Measurements from ENCODE around the gene CAPN3. TPM values are rescaled to one million over a fixed set of nuclear protein-coding genes. Genes with fewer than 3 reads are reported as not detected.
A peak's percentile ranks its signal among the peaks of the same experiment; 100 is the strongest.

Gene CAPN3
- total and polyA plus RNA-seq, 7 experiments from 2014 or later = 0.48 to 26.1 (median 15.5) TPM; not detected in 1

- peaks cover 0 to 4% (median 0%) of the 10 kb centered on the region in 7 donors for H3K4me1 Mint-ChIP-seq
- Histone ChIP-seq H3K4me1 (ENCODE audit: control insufficient read depth in 2 of 2, insufficient read depth in 2 of 2, low read length in 2 of 2) (no peaks in the 10 kb centered on the region), H3K9me3 (ENCODE audit: control insufficient read depth in 2 of 3, low read length in 3 of 3) (no peaks in the 10 kb centered on the region), H3K27ac (ENCODE audit: low read depth, low read length) (no peak overlapping the region), H3K36me3 (ENCODE audit: control insufficient read depth in 2 of 3, insufficient read depth in 3 of 3, low read length in 3 of 3) (peaks cover 0 to 4% (median 0%) of the 10 kb centered on the region in 3 experiments), H3K27me3 (ENCODE audit: control insufficient read depth in 2 of 2, insufficient read depth in 2 of 2, low read length in 2 of 2) (no peaks in the 10 kb centered on the region), H3K4me3 (ENCODE audit: low read length) (no peak overlapping the region)
- intact Hi-C loops (cut with micrococcal nuclease) = no loop called here
- ATAC-seq (peak; percentile 57), DNase-seq (no peak)
- CTCF ChIA-PET = no interaction called here
- H3K36me3 Mint-ChIP-seq = peaks cover 0 to 26% (median 8%) of the 10 kb centered on the region in 5 donors
- H3K27ac Mint-ChIP-seq = no peak overlapping the region
- H3K9me3 Mint-ChIP-seq = no peaks in the 10 kb centered on the region
- H3K4me3 Mint-ChIP-seq = no peak overlapping the region
- POLR2A ChIA-PET = interaction anchor here (0.6 kb wide), 1 partner anchor 68 kb away, joined by 3 read pairs; no protein-coding TSS in a partner anchor
- H3K27me3 Mint-ChIP-seq = no peaks in the 10 kb centered on the region
Measured at GRCh38 chr15:42385206-42385979, 26.1 kb downstream of the CAPN3 start.

- H3K27ac Mint-ChIP-seq = no peak overlapping the region
- POLR2A ChIA-PET = no interaction called here
Measured at GRCh38 chr15:42385980-42386700, 26.8 kb downstream of the CAPN3 start.

GRCh38 chr15:42387603-42388002, 28.3 kb downstream of the CAPN3 start:
- ATAC-seq (no peak), DNase-seq (no peak)
- CTCF ChIA-PET = no interaction called here
- no peaks in the 10 kb centered on the region for H3K9me3 Mint-ChIP-seq
- no peaks in the 10 kb centered on the region for H3K27me3 ChIP-seq (ENCODE audit: control insufficient read depth in 2 of 2, insufficient read depth in 2 of 2, low read length in 2 of 2)
- H3K4me3 ChIP-seq (ENCODE audit: low read length) = no peak overlapping the region
- no peak overlapping the region for H3K27ac Mint-ChIP-seq
- intact Hi-C loops (cut with micrococcal nuclease) = no loop called here
- POLR2A ChIA-PET = no interaction called here
- peaks cover 0 to 4% (median 0%) of the 10 kb centered on the region in 7 donors for H3K4me1 Mint-ChIP-seq
- H3K27me3 Mint-ChIP-seq = no peaks in the 10 kb centered on the region
- no peaks in the 10 kb centered on the region for H3K9me3 ChIP-seq (ENCODE audit: control insufficient read depth in 2 of 3, low read length in 3 of 3)
- H3K27ac ChIP-seq (ENCODE audit: low read depth, low read length) = no peak overlapping the region
- peaks cover 0 to 24% (median 8%) of the 10 kb centered on the region in 5 donors for H3K36me3 Mint-ChIP-seq
- H3K36me3 ChIP-seq (ENCODE audit: control insufficient read depth in 2 of 3, insufficient read depth in 3 of 3, low read length in 3 of 3) = peaks cover 0 to 4% (median 0%) of the 10 kb centered on the region in 3 experiments
- H3K4me3 Mint-ChIP-seq = no peak overlapping the region
- H3K4me1 ChIP-seq (ENCODE audit: control insufficient read depth in 2 of 2, insufficient read depth in 2 of 2, low read length in 2 of 2) = no peaks in the 10 kb centered on the region

More at GRCh38 chr15:42385980-42386700, 26.8 kb downstream of the CAPN3 start:
- CTCF ChIA-PET = no interaction called here
- H3K27ac ChIP-seq (ENCODE audit: low read depth, low read length) = no peak overlapping the region
- Mint-ChIP-seq H3K9me3 (no peaks in the 10 kb centered on the region), H3K27me3 (no peaks in the 10 kb centered on the region), H3K36me3 (peaks cover 0 to 26% (median 8%) of the 10 kb centered on the region in 5 donors), H3K4me1 (peaks cover 0 to 4% (median 0%) of the 10 kb centered on the region in 7 donors), H3K4me3 (no peak overlapping the region)
- intact Hi-C loops (cut with micrococcal nuclease) = no loop called here
- DNase-seq (no peak), ATAC-seq (no peak)
- H3K27me3 ChIP-seq (ENCODE audit: control insufficient read depth in 2 of 2, insufficient read depth in 2 of 2, low read length in 2 of 2) = no peaks in the 10 kb centered on the region
- H3K9me3 ChIP-seq (ENCODE audit: control insufficient read depth in 2 of 3, low read length in 3 of 3) = no peaks in the 10 kb centered on the region
- H3K4me3 ChIP-seq (ENCODE audit: low read length) = no peak overlapping the region
- no peaks in the 10 kb centered on the region for H3K4me1 ChIP-seq (ENCODE audit: control insufficient read depth in 2 of 2, insufficient read depth in 2 of 2, low read length in 2 of 2)
- peaks cover 0 to 4% (median 0%) of the 10 kb centered on the region in 3 experiments for H3K36me3 ChIP-seq (ENCODE audit: control insufficient read depth in 2 of 3, insufficient read depth in 3 of 3, low read length in 3 of 3)

GRCh38 chr15:42392309-42393024, 33.2 kb downstream of the CAPN3 start:
- Histone ChIP-seq H3K4me1 (ENCODE audit: control insufficient read depth in 2 of 2, insufficient read depth in 2 of 2, low read length in 2 of 2) (no peaks in the 10 kb centered on the region), H3K4me3 (ENCODE audit: low read length) (no peak overlapping the region), H3K9me3 (ENCODE audit: control insufficient read depth in 2 of 3, low read length in 3 of 3) (no peaks in the 10 kb centered on the region), H3K27me3 (ENCODE audit: control insufficient read depth in 2 of 2, insufficient read depth in 2 of 2, low read length in 2 of 2) (no peaks in the 10 kb centered on the region), H3K27ac (ENCODE audit: low read depth, low read length) (no peak overlapping the region), H3K36me3 (ENCODE audit: control insufficient read depth in 2 of 3, insufficient read depth in 3 of 3, low read length in 3 of 3) (no peaks in the 10 kb centered on the region)
- peaks cover 0 to 4% (median 0%) of the 10 kb centered on the region in 7 donors for H3K4me1 Mint-ChIP-seq
- H3K9me3 Mint-ChIP-seq = no peaks in the 10 kb centered on the region
- intact Hi-C loops (cut with micrococcal nuclease) = no loop called here
- no peaks in the 10 kb centered on the region for H3K27me3 Mint-ChIP-seq
- DNase-seq (no peak), ATAC-seq (no peak)
- no peak overlapping the region for H3K4me3 Mint-ChIP-seq
- no peak overlapping the region for H3K27ac Mint-ChIP-seq
- ChIA-PET POLR2A (no interaction called here), CTCF (no interaction called here)
- H3K36me3 Mint-ChIP-seq = peaks cover 0 to 9% (median 0%) of the 10 kb centered on the region in 5 donors

DNA sequence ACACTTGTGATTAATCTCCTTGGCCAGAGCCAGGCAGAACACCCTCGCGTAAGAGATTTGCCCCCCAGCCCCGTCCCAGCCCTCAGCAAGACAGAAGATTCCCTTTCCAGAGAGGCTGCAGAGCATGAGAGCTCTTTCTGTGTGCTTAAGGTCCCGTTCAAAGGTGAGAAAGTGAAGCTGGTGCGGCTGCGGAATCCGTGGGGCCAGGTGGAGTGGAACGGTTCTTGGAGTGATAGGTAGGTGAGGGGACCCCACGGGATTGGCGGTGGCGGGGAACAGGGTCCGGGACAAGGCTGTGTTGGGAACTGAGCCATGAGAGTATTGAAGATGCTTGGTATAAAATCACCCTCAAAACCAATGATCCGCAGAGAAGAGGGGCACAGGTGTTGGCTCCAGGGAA, 34.8 kb downstream of the CAPN3 start:
- no peak overlapping the region for H3K27ac Mint-ChIP-seq
- no peak overlapping the region for H3K27ac ChIP-seq (ENCODE audit: low read depth, low read length)
- no peak overlapping the region for H3K4me3 Mint-ChIP-seq
- POLR2A ChIA-PET = no interaction called here
- intact Hi-C loops (cut with micrococcal nuclease) = no loop called here
- no peaks in the 10 kb centered on the region for H3K9me3 ChIP-seq (ENCODE audit: control insufficient read depth in 2 of 3, low read length in 3 of 3)
- H3K4me3 ChIP-seq (ENCODE audit: low read length) = no peak overlapping the region
- no peaks in the 10 kb centered on the region for H3K4me1 ChIP-seq (ENCODE audit: control insufficient read depth in 2 of 2, insufficient read depth in 2 of 2, low read length in 2 of 2)
- no peaks in the 10 kb centered on the region for H3K27me3 ChIP-seq (ENCODE audit: control insufficient read depth in 2 of 2, insufficient read depth in 2 of 2, low read length in 2 of 2)
- no peak for DNase-seq
- CTCF ChIA-PET = no interaction called here
- no peaks in the 10 kb centered on the region for H3K27me3 Mint-ChIP-seq
- H3K4me1 Mint-ChIP-seq = no peaks in the 10 kb centered on the region
- H3K36me3 Mint-ChIP-seq = peaks cover 0 to 4% (median 2%) of the 10 kb centered on the region in 5 donors
- H3K9me3 Mint-ChIP-seq = no peaks in the 10 kb centered on the region
- no peak for ATAC-seq
- H3K36me3 ChIP-seq (ENCODE audit: control insufficient read depth in 2 of 3, insufficient read depth in 3 of 3, low read length in 3 of 3) = peaks cover 0 to under 1% (median 0%) of the 10 kb centered on the region in 3 experiments

- Mint-ChIP-seq H3K27ac (no peak overlapping the region), H3K4me3 (no peak overlapping the region), H3K9me3 (no peaks in the 10 kb centered on the region), H3K4me1 (no peaks in the 10 kb centered on the region), H3K27me3 (no peaks in the 10 kb centered on the region), H3K36me3 (peaks cover 0 to 19% (median 8%) of the 10 kb centered on the region in 5 donors)
- ChIA-PET CTCF (no interaction called here), POLR2A (no interaction called here)
- ATAC-seq = no peak
- Histone ChIP-seq H3K36me3 (ENCODE audit: control insufficient read depth in 2 of 3, insufficient read depth in 3 of 3, low read length in 3 of 3) (peaks cover 0 to 15% (median 0%) of the 10 kb centered on the region in 3 experiments), H3K27me3 (ENCODE audit: control insufficient read depth in 2 of 2, insufficient read depth in 2 of 2, low read length in 2 of 2) (no peaks in the 10 kb centered on the region), H3K4me1 (ENCODE audit: control insufficient read depth in 2 of 2, insufficient read depth in 2 of 2, low read length in 2 of 2) (no peaks in the 10 kb centered on the region), H3K9me3 (ENCODE audit: control insufficient read depth in 2 of 3, low read length in 3 of 3) (no peaks in the 10 kb centered on the region), H3K4me3 (ENCODE audit: low read length) (no peak overlapping the region), H3K27ac (ENCODE audit: low read depth, low read length) (no peak overlapping the region)
- intact Hi-C loops (cut with micrococcal nuclease) = no loop called here
- no peak for DNase-seq
Measured at GRCh38 chr15:42395838-42396237, 36.5 kb downstream of the CAPN3 start.
